ENCODE results near the gene ZDHHC13. TPM values are rescaled to one million over a fixed set of nuclear protein-coding genes. Genes with fewer than 3 reads are reported as not detected.

Gene ZDHHC13
- total RNA-seq, 1 donor from 2014 or later, result 10.6 TPM

- Mint-ChIP-seq H3K27ac (ENCODE audit: unreplicated experiment) (no peak overlapping the region), H3K4me1 (ENCODE audit: low read depth, unreplicated experiment) (no peaks in the 10 kb centered on the region), H3K9me3 (ENCODE audit: unreplicated experiment) (peaks cover 2% of the 10 kb centered on the region), H3K36me3 (ENCODE audit: low read depth, unreplicated experiment) (no peaks in the 10 kb centered on the region), H3K4me3 (ENCODE audit: unreplicated experiment) (no peak overlapping the region), H3K27me3 (ENCODE audit: low read depth, unreplicated experiment) (peaks cover 22% of the 10 kb centered on the region)
- Histone ChIP-seq H3K4me3 (ENCODE audit: insufficient read depth, low read depth, low read length) (no peak overlapping the region), H3K36me3 (ENCODE audit: insufficient read depth, low read length) (no peaks in the 10 kb centered on the region), H4K20me1 (ENCODE audit: insufficient read depth, low read length) (no peaks in the 10 kb centered on the region), H3K9ac (ENCODE audit: low read length) (no peak overlapping the region), H3K4me1 (ENCODE audit: insufficient read depth, low read length) (no peaks in the 10 kb centered on the region), H2AFZ (ENCODE audit: low read depth, low read length) (no peak overlapping the region), H3K79me2 (ENCODE audit: insufficient read depth, low read length) (no peaks in the 10 kb centered on the region), H3K9me3 (ENCODE audit: insufficient read depth, low read depth, low read length) (no peaks in the 10 kb centered on the region), H3K4me2 (ENCODE audit: low read length) (no peak overlapping the region), H3K27me3 (ENCODE audit: insufficient read depth, low read length) (peaks cover 14% of the 10 kb centered on the region), H3K27ac (ENCODE audit: low read depth, low read length) (no peak overlapping the region)
- no peak for TF ChIP-seq CTCF (IDR thresholded peaks at IDR 0.05; ENCODE audit: insufficient read depth, low read depth, low read length)
- no peak for TF ChIP-seq EZH2 (IDR thresholded peaks at IDR 0.05; ENCODE audit: insufficient read depth, low read length)
- FAIRE-seq (no peak), DNase-seq (ENCODE audit: low read depth) (no peak)
Measured at GRCh38 chr11:19072464-19072863, 44.5 kb upstream of the ZDHHC13 start.

GRCh38 chr11:19073454-19074415, 43.2 kb upstream of the ZDHHC13 start:
- peaks cover 9% of the 10 kb centered on the region for H3K27me3 ChIP-seq (ENCODE audit: insufficient read depth, low read length)
- H3K36me3 ChIP-seq (ENCODE audit: insufficient read depth, low read length), result no peaks in the 10 kb centered on the region
- FAIRE-seq, result no peak
- H3K79me2 ChIP-seq (ENCODE audit: insufficient read depth, low read length), result no peaks in the 10 kb centered on the region
- no peaks in the 10 kb centered on the region for H4K20me1 ChIP-seq (ENCODE audit: insufficient read depth, low read length)
- no peak overlapping the region for H3K4me3 ChIP-seq (ENCODE audit: insufficient read depth, low read depth, low read length)
- no peak overlapping the region for H3K4me2 ChIP-seq (ENCODE audit: low read length)
- H2AFZ ChIP-seq (ENCODE audit: low read depth, low read length), result no peak overlapping the region
- H3K9ac ChIP-seq (ENCODE audit: low read length), result no peak overlapping the region
- peaks cover 3% of the 10 kb centered on the region for H3K4me1 Mint-ChIP-seq (ENCODE audit: low read depth, unreplicated experiment)
- no peaks in the 10 kb centered on the region for H3K9me3 ChIP-seq (ENCODE audit: insufficient read depth, low read depth, low read length)
- peaks cover 2% of the 10 kb centered on the region for H3K9me3 Mint-ChIP-seq (ENCODE audit: unreplicated experiment)
- peaks cover 22% of the 10 kb centered on the region for H3K27me3 Mint-ChIP-seq (ENCODE audit: low read depth, unreplicated experiment)
- no peak for TF ChIP-seq CTCF (IDR thresholded peaks at IDR 0.05; ENCODE audit: insufficient read depth, low read depth, low read length)
- no peak for TF ChIP-seq EZH2 (IDR thresholded peaks at IDR 0.05; ENCODE audit: insufficient read depth, low read length)
- no peak overlapping the region for H3K27ac Mint-ChIP-seq (ENCODE audit: unreplicated experiment)
- no peaks in the 10 kb centered on the region for H3K36me3 Mint-ChIP-seq (ENCODE audit: low read depth, unreplicated experiment)
- DNase-seq (ENCODE audit: low read depth), result no peak
- H3K4me3 Mint-ChIP-seq (ENCODE audit: unreplicated experiment), result no peak overlapping the region
- no peaks in the 10 kb centered on the region for H3K4me1 ChIP-seq (ENCODE audit: insufficient read depth, low read length)
- H3K27ac ChIP-seq (ENCODE audit: low read depth, low read length), result no peak overlapping the region

GRCh38 chr11:19075636-19076035, 41.3 kb upstream of the ZDHHC13 start:
- H2AFZ ChIP-seq (ENCODE audit: low read depth, low read length), result no peak overlapping the region
- Mint-ChIP-seq H3K4me3 (ENCODE audit: unreplicated experiment) (no peak overlapping the region), H3K27ac (ENCODE audit: unreplicated experiment) (no peak overlapping the region), H3K36me3 (ENCODE audit: low read depth, unreplicated experiment) (no peaks in the 10 kb centered on the region), H3K27me3 (ENCODE audit: low read depth, unreplicated experiment) (peaks cover 21% of the 10 kb centered on the region), H3K4me1 (ENCODE audit: low read depth, unreplicated experiment) (peaks cover 5% of the 10 kb centered on the region), H3K9me3 (ENCODE audit: unreplicated experiment) (no peaks in the 10 kb centered on the region)
- H3K79me2 ChIP-seq (ENCODE audit: insufficient read depth, low read length), result no peaks in the 10 kb centered on the region
- H3K4me2 ChIP-seq (ENCODE audit: low read length), result no peak overlapping the region
- peaks cover under 1% of the 10 kb centered on the region for H3K27me3 ChIP-seq (ENCODE audit: insufficient read depth, low read length)
- H3K9ac ChIP-seq (ENCODE audit: low read length), result no peak overlapping the region
- no peaks in the 10 kb centered on the region for H4K20me1 ChIP-seq (ENCODE audit: insufficient read depth, low read length)
- peaks cover 12% of the 10 kb centered on the region for H3K4me1 ChIP-seq (ENCODE audit: insufficient read depth, low read length)
- no peak overlapping the region for H3K4me3 ChIP-seq (ENCODE audit: insufficient read depth, low read depth, low read length)
- H3K27ac ChIP-seq (ENCODE audit: low read depth, low read length), result no peak overlapping the region
- no peak for FAIRE-seq
- no peak for DNase-seq (ENCODE audit: low read depth)
- TF ChIP-seq CTCF (IDR thresholded peaks at IDR 0.05; ENCODE audit: insufficient read depth, low read depth, low read length) (no peak), EZH2 (IDR thresholded peaks at IDR 0.05; ENCODE audit: insufficient read depth, low read length) (no peak)
- H3K36me3 ChIP-seq (ENCODE audit: insufficient read depth, low read length), result no peaks in the 10 kb centered on the region
- no peaks in the 10 kb centered on the region for H3K9me3 ChIP-seq (ENCODE audit: insufficient read depth, low read depth, low read length)
